Esophagus muscularis mucosa (tissue), 4 donors: ENCODE measurements around the gene MR1.
"Not testable (repeated sequence)": the region's sequence is repeated elsewhere in the genome, so short reads cannot be mapped to it uniquely, and the experiment has no call there.

ENCODE experiments used
- CTCF ChIP-seq, 3 experiments: fragments of 200-600 bp in 2 of 3; fragments of 450-650 bp in 1 of 3; sonication (generic) in 2 of 3; IDR thresholded peaks; one replicate each; pipeline ENCODE4 v1.5.1; 2017 to 2019; ENCODE audit warnings: antibody characterized with exemption in 3 of 3, mild to moderate bottlenecking in 2 of 3, moderate library complexity in 1 of 3
- EP300 ChIP-seq: sonication (generic); formaldehyde crosslinking; IDR thresholded peaks from one replicate; pipeline ENCODE4 v1.6.1; 2017; ENCODE audit warnings: antibody characterized with exemption
- POLR2A ChIP-seq: fragments of 450-650 bp; IDR thresholded peaks from one replicate; pipeline ENCODE4 v1.6.1; 2017; ENCODE audit warnings: antibody characterized with exemption, moderate library complexity, mild to moderate bottlenecking, low read depth
- POLR2AphosphoS5 ChIP-seq, 2 donors: sonication (generic); formaldehyde crosslinking; IDR thresholded peaks; one replicate each; pipeline ENCODE4 v1.6.1; 2017; ENCODE audit warnings: antibody characterized with exemption in 2 of 2

- TF ChIP-seq CTCF (IDR thresholded peaks at IDR 0.05); POLR2AphosphoS5 (IDR thresholded peaks at IDR 0.05); EP300; POLR2A: not testable (repeated sequence)
Observed at GRCh38 chr1:181060947-181061346, 27.2 kb downstream of the MR1 start.
